Stomach smooth muscle (tissue), 2 donors: Measurements from ENCODE around the gene PLEKHJ1.

Experiments
- H3K27ac ChIP-seq: one replicate; pipeline ENCODE4 v1.7.0; 2013; ENCODE audit warnings: mild to moderate bottlenecking, low read length, inconsistent platforms
- H3K27me3 ChIP-seq, 2 donors: one replicate each; pipeline ENCODE4 v1.7.0; 2013; ENCODE audit warnings: low read length in 2 of 2; ENCODE audit not compliant: insufficient read depth in 2 of 2, control insufficient read depth in 1 of 2
- H3K36me3 ChIP-seq, 2 donors: one replicate each; pipeline ENCODE4 v1.7.0; 2013; ENCODE audit warnings: low read length in 2 of 2; ENCODE audit not compliant: control insufficient read depth in 2 of 2, insufficient read depth in 2 of 2
- H3K4me1 ChIP-seq: one replicate; pipeline ENCODE4 v1.7.0; 2013; ENCODE audit warnings: low read length; ENCODE audit not compliant: control insufficient read depth, insufficient read depth
- H3K4me3 ChIP-seq, 2 donors: one replicate each; pipeline ENCODE4 v1.7.0; 2013; ENCODE audit warnings: low read length in 2 of 2
- H3K9ac ChIP-seq, 2 donors: one replicate each; pipeline ENCODE4 v1.7.0; 2013; ENCODE audit warnings: low read length in 2 of 2, mild to moderate bottlenecking in 1 of 2
- H3K9me3 ChIP-seq, 2 donors: one replicate each; pipeline ENCODE4 v1.7.0; 2013; ENCODE audit warnings: low read length in 2 of 2; ENCODE audit not compliant: control insufficient read depth in 2 of 2
- donor health status: healthy.
- donor health status: Pancreatic carcinoma.

The PLEKHJ1 gene

GRCh38 chr19:2214251-2214650, 21.9 kb downstream of the PLEKHJ1 start:
- Histone ChIP-seq H3K4me1 (no peaks in the 10 kb centered on the region), H3K9ac (no peak overlapping the region), H3K9me3 (no peaks in the 10 kb centered on the region), H3K27ac (no peak overlapping the region), H3K4me3 (no peak overlapping the region), H3K36me3 (peaks cover 15 to 49% of the 10 kb centered on the region in 2 donors), H3K27me3 (no peaks in the 10 kb centered on the region)

- Histone ChIP-seq H3K9me3 (no peaks in the 10 kb centered on the region), H3K4me3 (no peak overlapping the region), H3K27me3 (no peaks in the 10 kb centered on the region), H3K4me1 (peaks cover 2% of the 10 kb centered on the region), H3K9ac (no peak overlapping the region), H3K36me3 (peaks cover 15 to 49% of the 10 kb centered on the region in 2 donors), H3K27ac (no peak overlapping the region)
These were observed 22.3 kb downstream of the PLEKHJ1 start for GRCh38 chr19:2213799-2214198.

- Histone ChIP-seq H3K27ac (no peak overlapping the region), H3K4me3 (no peak overlapping the region), H3K9me3 (no peaks in the 10 kb centered on the region), H3K36me3 (peaks cover 15 to 49% of the 10 kb centered on the region in 2 donors), H3K4me1 (peaks cover 8% of the 10 kb centered on the region), H3K27me3 (no peaks in the 10 kb centered on the region), H3K9ac (no peak overlapping the region)
These were observed 23.0 kb downstream of the PLEKHJ1 start for GRCh38 chr19:2212861-2213711.

DNA sequence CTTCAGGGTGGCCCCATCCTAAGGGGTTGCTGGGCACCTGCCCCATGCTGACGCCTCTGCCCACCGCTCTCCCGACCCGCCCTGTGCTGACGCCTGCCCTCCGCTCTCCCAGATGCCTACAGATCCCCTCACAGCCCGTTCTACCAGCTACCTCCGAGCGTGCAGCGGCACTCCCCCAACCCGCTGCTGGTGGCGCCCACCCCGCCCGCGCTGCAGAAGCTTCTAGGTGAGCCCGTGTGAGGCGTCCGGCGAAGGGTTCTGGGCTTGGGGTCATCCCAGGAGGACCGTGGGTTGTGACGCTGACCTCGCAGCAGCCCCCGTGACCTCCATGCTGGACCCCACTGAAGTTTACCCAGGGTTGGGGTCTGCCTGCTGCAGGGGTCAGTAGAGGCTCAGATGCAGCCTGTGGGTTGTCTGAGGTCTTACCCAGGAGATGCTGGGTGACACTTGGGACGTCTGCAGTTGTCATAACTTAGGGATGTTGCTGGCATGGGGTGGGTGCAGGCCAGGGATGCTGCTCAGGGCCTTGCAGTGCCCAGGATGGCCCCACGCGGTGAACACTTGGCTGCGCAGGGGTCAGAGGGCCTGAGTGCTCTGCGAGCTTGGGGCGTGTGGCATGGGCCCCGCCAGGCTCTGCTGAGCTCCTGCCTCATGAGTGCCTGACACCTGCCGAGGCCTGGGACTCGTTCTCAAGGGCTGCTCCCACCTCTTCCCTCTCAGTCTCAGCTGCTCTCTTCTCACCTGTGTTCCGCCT, 25.0 kb downstream of the PLEKHJ1 start:
- H3K27me3 ChIP-seq: no peaks in the 10 kb centered on the region
- H3K4me1 ChIP-seq: peaks cover 8% of the 10 kb centered on the region
- H3K9ac ChIP-seq: no peak overlapping the region
- H3K9me3 ChIP-seq: no peaks in the 10 kb centered on the region
- H3K27ac ChIP-seq: no peak overlapping the region
- H3K36me3 ChIP-seq: peaks cover 12 to 40% of the 10 kb centered on the region in 2 donors
- H3K4me3 ChIP-seq: no peak overlapping the region

DNA sequence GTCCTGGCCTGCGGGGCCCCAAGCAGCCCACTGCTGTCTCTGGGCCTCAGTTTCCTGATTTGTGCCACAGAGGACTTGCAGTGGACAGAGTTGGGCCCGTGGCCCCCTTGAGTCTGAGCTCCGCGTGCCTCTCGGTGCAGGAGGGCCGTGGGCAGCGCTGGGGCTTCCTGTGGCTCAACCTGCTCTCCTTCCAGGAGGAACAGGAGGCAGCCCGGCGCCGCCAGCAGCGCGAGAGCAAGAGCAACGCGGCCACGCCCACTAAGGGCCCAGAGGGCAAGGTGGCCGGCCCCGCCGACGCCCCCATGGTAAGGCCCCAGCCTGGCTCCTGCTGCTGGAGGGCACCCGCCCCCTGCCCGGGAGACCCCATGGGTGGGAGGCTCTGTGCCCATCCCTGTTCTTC, 25.9 kb downstream of the PLEKHJ1 start:
- Histone ChIP-seq H3K27me3 (no peaks in the 10 kb centered on the region), H3K4me1 (peaks cover 8% of the 10 kb centered on the region), H3K4me3 (no peak overlapping the region), H3K27ac (no peak overlapping the region), H3K36me3 (peaks cover 12 to 38% of the 10 kb centered on the region in 2 donors), H3K9me3 (no peaks in the 10 kb centered on the region), H3K9ac (no peak overlapping the region)

DNA sequence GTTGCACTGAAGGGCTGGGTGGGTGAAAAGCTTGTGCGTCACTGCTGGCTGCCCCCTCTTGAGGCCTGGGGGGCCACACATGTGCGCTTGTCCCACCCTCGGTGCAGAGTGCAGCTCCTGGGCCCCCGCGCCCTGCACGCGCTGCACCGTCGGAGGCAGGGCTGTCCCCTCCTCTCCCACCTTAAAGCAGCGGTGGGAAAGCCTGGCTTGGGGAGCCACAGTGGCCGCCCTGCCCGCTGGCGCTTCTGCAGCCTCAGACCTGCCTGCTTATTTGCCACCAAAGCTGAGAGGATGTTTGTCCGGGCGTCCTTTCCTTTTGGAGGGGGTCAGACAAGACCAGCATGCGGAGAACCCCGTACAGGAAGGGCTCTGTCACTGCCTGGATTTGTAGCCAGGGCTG, 26.7 kb downstream of the PLEKHJ1 start:
- Histone ChIP-seq H3K9ac (no peak overlapping the region), H3K4me1 (peaks cover 8% of the 10 kb centered on the region), H3K4me3 (no peak overlapping the region), H3K9me3 (no peaks in the 10 kb centered on the region), H3K27ac (no peak overlapping the region), H3K36me3 (peaks cover 12 to 34% of the 10 kb centered on the region in 2 donors), H3K27me3 (no peaks in the 10 kb centered on the region)

- peaks cover 12 to 30% of the 10 kb centered on the region in 2 donors for H3K36me3 ChIP-seq
These were observed 27.2 kb downstream of the PLEKHJ1 start for GRCh38 chr19:2208975-2209374.

DNA sequence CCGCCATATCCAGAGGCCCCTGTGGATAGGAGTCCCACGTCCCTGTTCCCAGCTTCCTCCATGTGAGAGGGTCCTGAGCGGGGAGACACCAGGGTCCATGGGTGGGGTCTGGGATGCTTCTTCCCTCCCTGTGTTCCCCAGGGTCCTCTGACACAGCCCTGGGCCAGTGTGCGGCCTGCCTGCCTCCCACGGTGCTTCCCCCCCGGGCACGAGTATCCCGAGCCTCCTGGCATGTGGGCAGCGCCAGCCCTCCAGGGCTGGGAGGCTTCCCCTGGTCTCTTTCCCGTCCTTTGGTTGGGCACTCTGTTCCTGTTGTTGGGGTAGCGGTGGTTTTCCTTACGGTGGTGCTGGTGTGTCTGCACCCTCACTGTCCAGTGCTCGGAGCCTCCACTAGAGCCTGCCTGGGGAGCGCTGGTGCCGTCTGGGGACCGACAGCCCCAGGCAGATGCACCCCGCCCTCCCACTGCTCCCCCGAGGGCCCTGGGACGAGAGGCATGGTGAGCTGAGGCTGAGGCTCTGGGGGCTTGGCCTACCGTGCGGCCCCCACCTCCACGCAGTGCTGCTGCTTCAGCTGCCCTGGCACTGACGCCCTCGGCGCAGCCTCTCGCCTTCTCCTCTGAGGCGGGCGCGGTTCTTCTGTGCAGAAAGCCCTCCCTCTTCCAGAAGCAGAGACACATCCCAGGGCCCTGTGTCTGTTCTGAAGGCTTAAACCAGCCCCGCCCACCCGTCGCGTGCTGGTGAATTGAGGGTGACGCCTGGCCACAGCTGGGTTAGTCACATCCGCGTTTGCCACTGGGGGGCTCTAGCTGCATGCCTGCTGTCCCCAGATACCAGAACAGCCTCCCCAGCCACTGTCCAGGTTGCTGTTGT, 27.9 kb downstream of the PLEKHJ1 start:
- Histone ChIP-seq H3K36me3 (peaks cover 12 to 30% of the 10 kb centered on the region in 2 donors), H3K27ac (no peak overlapping the region), H3K4me1 (peaks cover 8% of the 10 kb centered on the region)

More at GRCh38 chr19:2208975-2209374, 27.2 kb downstream of the PLEKHJ1 start:
- Histone ChIP-seq H3K27me3 (no peaks in the 10 kb centered on the region), H3K9ac (no peak overlapping the region), H3K27ac (no peak overlapping the region), H3K4me3 (no peak overlapping the region), H3K9me3 (no peaks in the 10 kb centered on the region), H3K4me1 (peaks cover 8% of the 10 kb centered on the region)

GRCh38 chr19:2207008-2207407, 29.1 kb downstream of the PLEKHJ1 start:
- Histone ChIP-seq H3K4me3 (no peak overlapping the region), H3K4me1 (peaks cover 8% of the 10 kb centered on the region), H3K27me3 (no peaks in the 10 kb centered on the region), H3K9ac (no peak overlapping the region), H3K36me3 (peaks cover 12 to 30% of the 10 kb centered on the region in 2 donors), H3K27ac (no peak overlapping the region), H3K9me3 (no peaks in the 10 kb centered on the region)

More for the DNA sequence above, 27.9 kb downstream of the PLEKHJ1 start:
- Histone ChIP-seq H3K9me3 (no peaks in the 10 kb centered on the region), H3K9ac (no peak overlapping the region), H3K4me3 (no peak overlapping the region), H3K27me3 (no peaks in the 10 kb centered on the region)

GRCh38 chr19:2202366-2202765, 33.8 kb downstream of the PLEKHJ1 start:
- peaks cover under 1 to 15% of the 10 kb centered on the region in 2 donors for H3K36me3 ChIP-seq
- no peaks in the 10 kb centered on the region for H3K4me1 ChIP-seq
- no peaks in the 10 kb centered on the region for H3K9me3 ChIP-seq
- no peak overlapping the region for H3K9ac ChIP-seq
- H3K27ac ChIP-seq: no peak overlapping the region
- H3K27me3 ChIP-seq: no peaks in the 10 kb centered on the region
- H3K4me3 ChIP-seq: no peak overlapping the region
